ENCODE measurements around the gene RAP1GAP2.

RAP1GAP2 gene

DNA sequence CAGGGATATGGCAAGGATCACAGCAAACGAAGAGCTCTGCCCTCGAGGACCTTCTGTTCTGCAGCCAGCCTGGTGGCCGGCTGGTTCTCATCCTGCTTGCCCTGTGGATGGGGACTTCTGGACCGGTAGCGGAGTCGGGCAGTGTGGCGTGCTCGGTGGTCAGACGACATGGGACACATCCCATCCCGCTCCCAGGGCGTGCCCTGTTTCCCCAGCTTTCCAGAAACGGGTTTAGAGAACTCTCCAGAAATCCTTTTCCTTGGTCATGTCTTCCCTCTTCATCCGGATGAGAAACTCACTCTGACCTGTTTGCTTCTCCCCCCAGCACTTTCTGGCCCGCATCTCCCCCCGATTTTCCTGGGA lies 151.3 kb downstream of the RAP1GAP2 start:
- DNase-seq (ENCODE audit: low spot score) = no peak

DNA sequence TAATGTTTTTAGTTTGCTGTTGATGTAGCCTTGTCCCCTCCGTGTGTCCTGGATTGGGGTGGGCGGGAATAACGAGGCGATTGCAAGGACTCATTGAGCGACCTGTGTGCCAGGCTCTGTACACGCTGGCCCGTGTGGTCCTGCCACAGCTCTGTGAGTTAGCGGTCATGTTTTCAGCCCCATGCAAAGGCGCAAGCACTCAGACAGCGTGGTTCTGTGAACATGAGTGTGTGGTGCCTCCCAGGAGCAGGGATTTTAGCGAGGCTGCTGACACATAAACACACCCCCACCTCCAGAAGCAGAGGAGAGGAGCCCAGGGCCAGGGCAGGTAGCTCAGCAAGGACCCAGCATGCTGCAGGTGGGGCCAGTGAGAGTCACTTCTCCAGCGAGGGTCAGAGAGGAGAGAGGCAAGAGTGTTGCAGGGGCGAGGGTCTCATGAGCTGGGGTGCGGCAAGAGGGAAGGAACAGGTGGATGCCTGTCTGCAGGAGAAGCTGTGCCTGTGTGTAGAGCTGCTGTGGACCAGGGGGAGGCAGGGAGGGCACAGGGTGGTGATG lies 151.8 kb downstream of the RAP1GAP2 start:
- DNase-seq (ENCODE audit: low spot score) = no peak

DNA sequence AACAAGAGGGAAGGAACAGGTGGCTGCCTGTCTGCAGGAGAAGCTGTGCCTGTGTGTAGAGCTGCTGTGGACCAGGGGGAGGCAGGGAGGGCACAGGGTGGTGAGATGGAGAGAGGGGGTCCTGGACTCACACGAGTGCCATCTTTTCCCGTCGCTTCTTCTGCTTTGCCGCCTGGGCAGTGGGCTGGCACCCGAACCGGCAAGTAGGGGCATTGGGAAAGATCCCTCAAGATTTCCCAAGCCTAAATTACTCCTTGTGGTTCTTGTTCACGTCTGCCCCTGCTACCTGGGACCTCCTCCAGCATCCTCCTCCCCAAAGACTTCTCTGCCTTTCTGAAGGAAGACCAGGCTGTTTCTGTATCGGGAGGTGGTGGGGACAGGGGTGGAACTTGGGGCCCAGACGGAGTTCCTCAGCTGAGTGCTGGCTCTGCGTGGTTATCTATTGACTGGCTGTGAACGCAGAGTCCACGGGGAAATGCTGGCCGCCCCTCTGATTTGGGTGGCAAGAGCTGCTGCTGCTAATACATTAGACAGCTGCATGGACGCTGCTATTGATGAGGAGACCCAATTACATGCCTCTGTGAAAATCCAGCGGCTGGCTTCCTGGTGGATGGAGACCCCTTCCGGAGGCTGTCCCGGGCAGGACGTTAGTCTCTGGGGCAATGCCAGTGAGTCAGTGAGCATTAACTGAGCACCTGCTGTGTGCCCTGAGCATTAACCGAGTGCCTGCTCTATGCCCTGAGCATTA lies 152.7 kb downstream of the RAP1GAP2 start:
- DNase-seq (ENCODE audit: low spot score) = no peak

DNA sequence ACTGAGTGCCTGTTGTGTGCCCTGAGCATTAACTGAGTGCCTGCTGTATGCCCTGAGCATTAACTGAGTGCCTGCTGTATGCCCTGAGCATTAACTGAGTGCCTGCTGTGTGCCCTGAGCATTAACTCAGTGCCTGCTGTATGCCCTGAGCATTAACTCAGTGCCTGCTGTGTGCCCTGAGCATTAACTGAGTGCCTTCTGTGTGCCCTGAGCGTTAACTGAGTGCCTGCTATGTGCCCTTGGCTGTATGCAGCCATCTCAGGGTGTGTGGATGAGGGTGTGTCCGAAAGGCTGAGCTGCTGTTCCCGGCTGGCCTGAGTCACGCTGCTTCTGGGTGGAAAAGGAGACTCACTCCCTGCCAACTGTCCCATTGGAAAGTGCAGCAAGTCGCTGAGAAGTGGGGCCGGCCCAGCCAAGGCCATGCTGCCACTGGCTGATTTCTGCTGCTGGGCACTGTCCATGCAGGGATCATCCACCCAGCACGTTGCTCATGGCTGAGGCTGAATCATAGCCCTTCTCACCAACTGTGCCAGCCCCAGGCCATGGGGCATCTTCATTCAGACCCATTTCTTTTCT lies 153.3 kb downstream of the RAP1GAP2 start:
- DNase-seq (ENCODE audit: low spot score) = no peak

DNA sequence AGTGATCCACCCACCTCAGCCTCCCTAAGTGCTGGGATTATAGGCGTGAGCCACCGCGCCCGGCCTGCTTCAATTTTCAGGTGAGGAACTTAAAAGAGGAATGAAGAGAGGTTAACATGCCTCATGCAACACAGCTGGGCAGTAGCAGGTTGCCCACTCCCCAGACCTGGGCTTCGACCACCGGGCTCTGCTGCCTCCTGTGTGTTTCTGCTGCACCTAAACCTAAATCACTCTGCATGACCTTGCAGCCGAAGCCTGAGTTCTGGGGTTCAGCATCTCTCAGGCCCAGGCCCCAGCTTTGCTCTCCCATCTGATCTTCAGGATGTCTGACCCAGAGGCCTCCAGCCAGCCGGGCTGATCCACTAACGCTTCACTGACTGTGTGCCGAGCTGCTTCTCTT lies 154.6 kb downstream of the RAP1GAP2 start:
- no peak for DNase-seq (ENCODE audit: low spot score)

DNA sequence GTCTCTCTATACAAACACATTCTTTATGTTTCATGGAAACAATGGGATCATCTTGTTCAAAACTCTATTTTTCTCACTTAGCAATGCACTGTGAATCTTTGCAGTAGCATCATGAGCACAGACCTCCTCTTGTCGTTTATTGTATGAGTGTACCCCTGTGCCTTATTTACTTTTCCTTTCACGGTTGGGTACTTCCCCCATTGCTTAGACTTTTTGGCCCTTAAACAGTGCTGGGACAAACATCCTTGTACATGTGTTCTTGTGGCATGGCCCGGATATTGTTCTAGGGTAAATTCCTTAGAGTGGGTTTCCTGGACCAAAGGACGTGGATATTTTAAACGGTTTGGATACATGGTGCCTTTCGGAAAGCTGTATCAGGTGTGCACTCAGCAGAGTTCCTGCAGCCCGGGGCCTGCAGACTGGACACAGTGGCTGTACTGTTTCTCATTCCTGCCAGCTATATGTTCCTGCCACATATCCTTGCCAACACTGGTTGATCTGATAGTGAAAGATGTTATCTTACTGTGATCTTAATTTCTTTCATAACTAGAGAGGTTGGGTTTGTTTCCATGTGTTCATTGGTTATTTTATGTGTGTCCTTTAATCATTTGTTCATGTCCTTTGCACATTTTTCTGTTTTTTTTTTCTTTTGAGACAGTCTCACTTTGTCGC lies 156.1 kb downstream of the RAP1GAP2 start:
- no peak for DNase-seq (ENCODE audit: low spot score)

DNA sequence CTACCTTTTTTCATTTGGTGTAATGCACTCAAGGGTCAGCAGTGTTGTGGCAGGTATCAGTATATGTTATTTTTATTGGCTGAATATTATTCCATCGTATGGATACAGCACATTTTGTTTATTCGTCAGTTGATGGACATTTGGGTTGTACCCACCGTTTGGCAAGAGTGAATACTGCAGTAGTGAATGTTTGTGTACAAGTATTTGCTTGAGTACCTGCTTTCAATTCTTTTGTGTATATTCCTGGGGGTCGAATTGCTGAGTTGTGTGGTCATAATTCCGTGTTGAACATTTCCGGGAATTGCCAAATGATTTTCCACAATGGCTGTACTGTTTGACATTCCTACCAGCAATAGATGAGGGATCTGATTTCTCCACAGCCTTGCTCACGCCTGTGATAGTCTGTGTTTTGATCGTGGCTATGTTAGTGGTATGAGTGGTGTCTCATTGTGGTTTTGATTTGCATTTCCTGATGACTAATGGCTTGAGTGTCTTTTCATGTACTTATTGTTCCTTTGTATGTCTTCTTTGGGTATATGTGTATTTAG lies 158.7 kb downstream of the RAP1GAP2 start:
- no peak for DNase-seq (ENCODE audit: low spot score)

DNA sequence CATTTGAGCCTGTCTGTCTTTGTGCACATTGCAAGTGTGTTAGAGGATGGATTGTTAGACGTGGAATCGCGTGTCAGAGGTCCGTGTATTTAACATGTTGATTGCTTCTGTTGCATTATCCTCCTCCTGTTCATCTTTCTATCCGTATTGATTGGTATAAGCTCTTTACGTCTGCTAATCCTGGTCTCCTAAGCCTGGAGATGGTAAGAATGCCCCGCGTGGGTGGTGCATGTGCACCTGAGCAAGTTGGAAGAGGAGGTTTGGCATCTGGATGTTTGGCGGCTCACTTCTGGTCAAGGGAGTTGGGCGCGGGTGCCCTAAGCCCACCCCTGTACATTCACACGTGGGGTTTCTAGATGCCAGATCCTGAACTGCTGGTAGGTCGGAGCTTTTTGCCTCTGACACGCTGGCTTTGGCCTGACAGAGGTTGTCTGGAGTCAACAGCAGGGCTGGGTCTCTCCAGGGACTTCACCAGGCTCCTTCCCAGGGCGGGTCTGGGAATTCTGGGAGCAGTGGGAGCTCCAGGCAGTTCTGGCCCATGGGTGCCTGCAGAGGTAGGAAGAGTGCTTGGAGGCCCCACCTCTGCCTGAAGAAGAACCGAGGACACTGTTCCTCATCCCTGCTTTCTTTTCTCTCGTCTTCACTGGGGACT lies 159.8 kb downstream of the RAP1GAP2 start:
- no peak for DNase-seq (ENCODE audit: low spot score)

DNA sequence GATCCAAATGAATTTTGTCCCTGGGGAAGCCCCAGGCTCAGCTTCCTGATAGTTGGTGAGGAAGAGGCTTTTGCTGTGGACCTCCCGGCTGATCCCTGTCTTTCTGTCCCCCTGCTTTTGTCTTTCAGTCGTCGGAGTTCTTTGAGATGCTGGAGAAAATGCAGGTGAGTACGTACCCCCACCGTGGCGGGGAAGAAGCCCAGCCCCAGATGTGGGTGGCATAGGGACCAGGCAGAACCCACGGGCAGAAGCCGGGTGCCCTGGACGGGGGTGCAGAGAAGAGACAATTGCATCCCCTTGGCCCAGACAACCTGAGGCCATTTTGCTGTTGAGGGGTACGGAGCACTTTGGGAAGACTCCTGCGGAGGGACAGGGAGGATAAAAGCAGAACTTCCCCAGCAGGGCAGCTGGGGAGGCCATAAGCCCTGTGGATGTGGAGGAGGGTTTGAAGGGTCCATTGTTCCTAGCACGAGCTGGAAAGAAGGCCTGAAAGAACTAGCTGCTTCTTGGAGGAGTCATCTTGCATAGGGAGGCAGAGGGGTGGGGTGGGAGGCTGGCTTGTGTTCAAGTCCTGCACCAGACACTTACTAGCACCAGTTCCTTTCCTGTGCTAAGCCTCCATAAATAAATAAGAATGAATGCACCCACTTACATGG lies 161.5 kb downstream of the RAP1GAP2 start:
- DNase-seq (ENCODE audit: low spot score) = no peak

DNA sequence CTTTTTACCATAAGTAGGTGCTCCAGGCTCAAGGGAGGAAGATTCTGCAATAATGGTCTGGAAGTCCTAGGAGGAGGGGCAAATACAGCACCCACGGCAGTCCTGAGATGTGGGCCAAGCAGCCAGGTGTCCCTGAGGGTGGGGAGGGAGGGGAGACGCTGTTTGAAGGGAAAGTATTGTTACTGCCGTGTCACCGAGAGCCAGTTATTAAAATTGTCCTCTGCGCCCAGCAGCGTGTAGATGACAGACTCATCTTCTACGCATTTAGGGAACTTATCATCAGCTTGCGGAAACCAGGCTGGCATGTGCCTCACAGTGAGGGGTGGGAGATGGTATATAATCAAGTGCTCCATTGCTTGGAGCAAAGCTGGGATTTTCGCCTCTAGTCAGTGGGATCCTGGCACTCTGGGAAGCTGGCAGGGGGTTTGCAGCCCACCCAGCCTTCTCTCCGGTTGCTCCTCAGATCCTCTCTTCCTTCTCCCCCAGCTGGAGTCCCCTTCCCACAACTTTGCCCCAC lies 162.5 kb downstream of the RAP1GAP2 start:
- DNase-seq (ENCODE audit: low spot score) = no peak

DNA sequence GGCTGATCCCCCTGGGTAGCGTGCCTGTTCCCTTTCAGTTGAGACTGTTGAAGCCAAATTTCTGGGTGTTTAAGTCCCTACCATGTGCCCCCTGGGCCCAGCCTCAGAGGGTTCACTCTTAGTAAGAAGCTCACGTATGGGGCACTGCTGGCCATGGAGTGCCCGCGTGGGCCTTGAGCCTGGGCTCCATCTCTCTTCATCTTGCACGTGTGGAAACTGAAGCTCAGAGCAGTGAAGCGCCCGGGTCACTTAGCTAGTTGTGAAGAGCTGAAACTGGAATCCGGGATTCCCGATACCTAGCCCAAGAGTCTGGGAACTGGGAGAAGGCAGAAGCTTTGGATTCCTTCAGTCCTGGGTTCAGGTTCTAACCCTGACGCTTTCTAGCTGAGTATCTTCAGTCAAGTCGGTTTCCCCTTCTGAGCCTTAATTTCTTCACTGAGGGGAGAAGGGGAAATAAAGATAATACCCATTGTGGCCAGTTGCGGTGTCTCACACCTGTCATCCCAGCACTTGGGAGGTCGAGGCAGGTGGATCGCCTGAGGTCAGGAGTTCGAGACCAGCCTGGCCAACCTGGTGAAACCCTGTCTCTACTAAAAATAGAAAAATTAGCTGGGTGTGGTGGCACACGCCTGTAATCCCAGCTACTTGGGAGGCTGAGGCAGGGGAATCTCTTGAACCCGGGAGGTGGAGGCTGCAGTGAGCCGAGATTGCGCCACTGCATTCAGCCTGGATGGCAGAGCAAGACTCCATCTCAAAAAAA lies 163.3 kb downstream of the RAP1GAP2 start:
- no peak for DNase-seq (ENCODE audit: low spot score)

DNA sequence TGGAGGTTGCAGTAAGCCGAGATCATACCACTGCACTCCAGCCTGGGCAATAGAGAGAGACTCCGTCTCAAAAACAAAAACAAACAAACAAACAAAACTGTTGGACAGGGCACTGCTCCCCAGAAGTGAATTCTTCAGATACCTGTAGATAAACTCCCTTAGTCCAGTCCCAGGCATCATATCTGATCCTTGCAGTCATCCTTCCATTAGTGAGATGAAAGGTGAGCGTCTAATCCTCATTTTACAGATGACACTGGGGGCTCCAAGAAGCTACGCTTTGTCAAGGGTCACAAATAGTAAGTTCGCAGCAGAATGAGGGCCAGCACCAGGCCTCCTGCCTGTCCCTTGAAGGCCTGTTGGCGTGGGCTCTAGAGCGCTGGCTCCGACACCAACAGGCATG lies 165.2 kb downstream of the RAP1GAP2 start:
- no peak for DNase-seq (ENCODE audit: low spot score)

DNA sequence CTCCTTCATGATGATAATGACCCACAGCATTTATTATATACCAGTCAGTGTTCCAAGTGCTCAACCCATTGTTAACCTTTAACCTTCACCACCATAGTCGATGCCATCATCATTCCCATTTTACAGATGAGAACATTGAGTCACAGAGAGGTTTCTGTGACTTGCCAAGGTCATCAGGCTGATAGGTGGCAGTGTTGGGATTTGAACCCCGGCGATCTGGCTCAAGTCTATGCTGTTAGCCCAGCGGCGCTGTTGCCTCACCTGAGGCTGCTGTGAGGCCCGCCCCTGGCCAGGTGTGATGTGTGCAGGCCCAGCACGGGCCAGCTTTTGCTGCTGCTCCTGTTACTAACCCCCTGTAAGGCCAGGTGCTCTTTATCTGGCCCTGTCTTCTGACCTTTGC lies 166.0 kb downstream of the RAP1GAP2 start:
- DNase-seq (ENCODE audit: low spot score) = no peak

DNA sequence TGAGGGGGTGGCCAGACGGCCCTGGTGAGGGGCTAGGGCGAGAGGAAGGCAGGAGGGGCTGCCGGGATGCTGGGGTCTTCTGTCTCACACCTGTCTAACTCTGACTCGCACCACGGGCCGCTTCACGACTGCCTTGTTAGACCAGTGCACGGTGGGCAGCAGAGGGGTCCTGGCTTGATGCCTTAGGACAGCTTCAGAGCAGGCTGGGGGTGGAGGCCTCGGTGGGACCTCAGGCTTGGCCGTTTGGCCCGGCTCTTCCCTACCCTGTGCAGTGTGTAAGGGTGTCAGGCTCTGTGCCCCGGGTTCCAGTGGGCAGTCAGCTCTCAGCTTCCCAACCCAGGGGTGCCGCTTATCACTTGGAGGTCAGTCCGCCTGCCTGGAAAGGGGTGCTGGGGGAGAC lies 166.5 kb downstream of the RAP1GAP2 start:
- no peak for DNase-seq (ENCODE audit: low spot score)

DNA sequence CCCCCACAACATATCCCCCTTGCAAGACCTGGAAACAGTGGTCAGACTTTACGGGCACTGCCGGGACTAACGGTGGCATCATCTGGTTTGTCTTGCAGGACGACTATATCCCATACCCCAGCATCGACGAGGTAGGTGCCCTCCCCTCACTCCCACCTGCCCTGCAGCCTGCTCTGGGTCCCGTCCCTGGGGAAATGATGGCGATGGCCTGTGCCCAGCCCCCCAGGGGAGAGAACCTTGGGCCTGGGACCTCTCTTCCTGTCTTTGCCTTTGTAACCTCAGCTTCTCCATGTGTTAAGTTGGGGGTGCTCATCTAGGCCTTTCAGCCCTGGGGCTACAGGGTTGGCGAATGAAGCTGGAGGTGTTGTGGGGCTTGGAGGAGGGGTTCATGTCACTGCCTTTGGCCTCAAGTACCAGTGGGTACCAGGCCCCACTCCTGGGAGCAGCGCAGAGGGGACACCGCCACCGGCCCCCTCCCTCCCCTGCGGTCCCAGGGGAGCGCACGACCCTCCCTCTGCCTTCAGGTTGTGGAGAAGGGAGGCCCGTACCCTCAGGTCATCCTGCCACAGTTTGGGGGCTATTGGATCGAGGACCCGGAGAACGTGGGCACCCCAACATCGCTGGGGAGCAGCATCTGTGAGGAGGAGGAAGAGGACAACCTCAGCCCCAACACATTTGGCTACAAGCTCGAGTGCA lies 167.2 kb downstream of the RAP1GAP2 start:
- DNase-seq (ENCODE audit: low spot score) = no peak

DNA sequence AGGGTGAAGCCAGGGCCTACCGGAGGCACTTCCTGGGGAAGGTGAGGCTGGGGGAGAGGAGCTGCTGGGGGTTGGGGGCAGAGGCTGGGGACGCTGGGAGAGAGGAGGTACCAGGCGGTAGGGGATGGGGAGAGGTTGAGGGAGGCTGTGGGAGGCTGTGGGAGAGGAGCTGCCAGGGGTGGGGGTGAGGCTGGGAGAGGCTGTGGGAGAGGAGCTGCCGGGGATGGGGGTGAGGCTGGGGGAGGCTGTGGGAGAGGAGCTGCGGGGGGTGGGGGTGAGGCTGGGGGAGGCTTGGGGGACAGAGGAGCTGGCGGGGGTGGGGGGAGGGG lies 167.8 kb downstream of the RAP1GAP2 start:
- no peak for DNase-seq (ENCODE audit: low spot score)

DNA sequence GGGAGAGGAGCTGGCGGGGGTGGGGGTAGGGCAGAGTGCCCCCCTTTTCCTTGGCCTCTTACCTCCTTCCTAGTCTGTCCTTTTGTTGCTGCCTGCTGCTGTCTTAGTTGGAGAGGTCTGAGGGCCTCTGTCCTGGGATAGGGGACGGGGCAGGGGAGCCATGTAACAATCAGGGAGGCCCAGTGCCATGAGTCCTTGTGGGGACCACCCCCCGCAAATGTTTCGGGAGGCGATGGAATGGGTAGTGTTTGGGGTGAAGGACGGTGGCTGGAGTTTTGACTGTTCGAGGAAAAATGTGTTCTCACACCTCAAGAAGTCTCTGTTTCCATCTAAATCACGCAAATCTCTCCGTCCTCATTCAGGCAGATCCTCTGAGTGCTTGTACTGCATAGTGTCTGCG lies 168.1 kb downstream of the RAP1GAP2 start:
- DNase-seq (ENCODE audit: low spot score) = no peak

DNA sequence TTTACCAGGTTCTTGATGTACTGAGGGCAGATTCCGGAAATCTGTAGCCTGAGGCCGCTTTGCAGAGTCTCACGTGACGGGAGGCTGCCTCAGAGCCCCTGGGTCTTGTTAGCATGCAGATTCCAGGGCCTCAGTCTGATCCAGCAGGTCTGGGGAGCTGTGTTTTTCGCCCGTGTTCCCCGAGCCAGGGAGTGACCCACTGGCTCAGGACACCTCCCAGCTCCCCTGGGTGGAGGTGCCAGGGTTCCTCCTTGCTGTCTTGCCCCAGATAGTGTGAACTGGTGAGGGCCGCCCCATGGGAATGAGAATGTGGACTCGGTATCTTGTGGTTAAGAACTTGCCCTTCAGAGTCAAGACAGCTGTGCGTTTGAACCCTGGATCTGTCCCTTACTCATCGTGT lies 168.6 kb downstream of the RAP1GAP2 start:
- DNase-seq (ENCODE audit: low spot score) = no peak

DNA sequence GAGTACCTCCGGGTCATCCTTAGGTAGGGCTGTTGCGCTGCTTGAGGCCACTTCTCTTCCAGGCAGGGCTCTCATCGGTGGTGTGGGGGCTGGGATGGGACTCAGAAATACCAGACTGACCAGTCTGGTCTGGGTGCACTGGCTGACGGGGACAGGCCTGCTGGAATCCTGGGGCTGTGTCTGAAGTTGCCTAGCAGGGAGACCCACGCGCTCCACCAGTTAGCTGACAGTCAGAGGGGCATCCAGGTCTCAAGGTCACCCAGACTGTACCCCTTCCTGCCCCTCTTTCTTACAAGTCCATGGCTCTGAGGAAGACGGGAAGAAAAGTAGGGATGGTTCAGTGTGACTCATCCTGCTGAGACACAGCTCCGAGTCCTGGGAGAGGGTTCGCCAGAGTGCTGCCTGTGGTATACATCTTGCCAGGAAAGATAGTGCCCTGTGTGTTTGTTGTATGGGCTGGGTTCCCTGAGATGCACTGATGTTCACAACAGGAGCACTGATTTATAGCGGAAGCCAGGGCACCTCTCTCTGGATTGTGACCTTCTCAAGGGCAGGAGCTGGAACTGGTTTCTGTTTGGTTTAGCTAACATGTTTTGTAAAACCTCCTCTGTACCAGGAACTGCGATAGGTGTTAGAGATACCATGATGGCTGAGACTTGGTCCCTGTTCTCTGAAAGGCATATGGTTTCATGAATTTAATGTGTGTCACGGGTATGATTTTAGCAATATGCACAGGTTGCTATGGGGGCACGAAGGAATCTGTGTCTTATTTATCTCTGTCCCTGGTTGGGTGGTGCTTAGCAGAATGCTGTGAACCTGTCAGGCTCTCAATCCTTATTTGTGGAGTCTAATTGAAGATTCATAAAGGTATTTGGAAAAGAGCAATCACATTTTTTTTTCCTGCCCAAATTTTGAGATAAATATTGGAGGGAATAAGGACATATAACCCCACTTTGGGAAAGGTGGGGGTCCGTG lies 169.7 kb downstream of the RAP1GAP2 start:
- DNase-seq (ENCODE audit: low spot score) = no peak
